Hypothalamus (tissue), 51 donors: ENCODE measurements around the gene ARHGEF28.

ENCODE experiments used
- DNase-seq, 51 donors: peaks; one replicate each; lab custom pipeline; 2025; lab: John Stamatoyannopoulos, UW

Gene ARHGEF28

GRCh38 chr5:73686912-73687311, 60.9 kb downstream of the ARHGEF28 start:
- no peak for DNase-seq

GRCh38 chr5:73687357-73687756, 61.4 kb downstream of the ARHGEF28 start:
- DNase-seq: no peak

GRCh38 chr5:73690015-73690414, 64.0 kb downstream of the ARHGEF28 start:
- DNase-seq: no peak

GRCh38 chr5:73691302-73692080, 65.5 kb downstream of the ARHGEF28 start:
- no peak for DNase-seq

- DNase-seq: peak in 2 of 51 donors; percentile 11 to 12
Measured at GRCh38 chr5:73692166-73692640, 66.2 kb downstream of the ARHGEF28 start.

GRCh38 chr5:73692981-73693380, 67.0 kb downstream of the ARHGEF28 start:
- no peak for DNase-seq

GRCh38 chr5:73693573-73694061, 67.6 kb downstream of the ARHGEF28 start:
- DNase-seq: peak in 4 of 51 donors; percentile 1 to 20 (median 3)

GRCh38 chr5:73694089-73694488, 68.1 kb downstream of the ARHGEF28 start:
- DNase-seq: no peak

- no peak for DNase-seq
Measured at GRCh38 chr5:73698011-73698410, 72.0 kb downstream of the ARHGEF28 start.

- DNase-seq: no peak
Measured at GRCh38 chr5:73701566-73701965, 75.6 kb downstream of the ARHGEF28 start.

- no peak for DNase-seq
Measured at GRCh38 chr5:73702534-73702933, 76.5 kb downstream of the ARHGEF28 start.

GRCh38 chr5:73702951-73703350, 77.0 kb downstream of the ARHGEF28 start:
- no peak for DNase-seq

- no peak for DNase-seq
Measured at GRCh38 chr5:73705364-73705763, 79.4 kb downstream of the ARHGEF28 start.

GRCh38 chr5:73706963-73707362, 81.0 kb downstream of the ARHGEF28 start:
- no peak for DNase-seq

- no peak for DNase-seq
Measured at GRCh38 chr5:73709536-73710129, 83.6 kb downstream of the ARHGEF28 start.

GRCh38 chr5:73716284-73716808, 90.3 kb downstream of the ARHGEF28 start:
- no peak for DNase-seq

- no peak for DNase-seq
Measured at GRCh38 chr5:73718762-73719161, 92.8 kb downstream of the ARHGEF28 start.

GRCh38 chr5:73719632-73720031, 93.6 kb downstream of the ARHGEF28 start:
- DNase-seq: no peak

GRCh38 chr5:73722231-73722630, 96.2 kb downstream of the ARHGEF28 start:
- no peak for DNase-seq

- no peak for DNase-seq
Measured at GRCh38 chr5:73726071-73726470, 100.1 kb downstream of the ARHGEF28 start.

- no peak for DNase-seq
Measured at GRCh38 chr5:73726606-73727231, 100.7 kb downstream of the ARHGEF28 start.
